ENCODE data around the gene TNKS1BP1. TPM values are rescaled to one million over a fixed set of nuclear protein-coding genes. Genes with fewer than 3 reads are reported as not detected.
A peak's percentile ranks its signal among the peaks of the same experiment; 100 is the strongest.

The TNKS1BP1 gene
- polyA plus RNA-seq, 1 of the 3 experiments (the other 2 are of a cell fraction): 43.3 TPM

GRCh38 chr11:57348636-57349313 is 24.0 kb upstream of the TNKS1BP1 start:
- no peaks in the 10 kb centered on the region for H3K9me3 ChIP-seq
- TF ChIP-seq FOSL2 (IDR thresholded peaks at IDR 0.05; ENCODE audit: borderline replicate concordance, low read depth) (peak; percentile 40; the same call in 1 of the 2 replicates), CHD2 (IDR thresholded peaks at IDR 0.05; ENCODE audit: low read length, partially characterized antibody) (no peak), TCF12 (IDR thresholded peaks at IDR 0.05) (no peak), SIN3A (IDR thresholded peaks at IDR 0.05; ENCODE audit: borderline replicate concordance, low read depth, low read length) (no peak), RXRA (IDR thresholded peaks at IDR 0.05; ENCODE audit: borderline replicate concordance, low read depth) (no peak), TEAD4 (IDR thresholded peaks at IDR 0.05; ENCODE audit: borderline replicate concordance, insufficient read depth) (no peak), EP300 (IDR thresholded peaks at IDR 0.05; ENCODE audit: borderline replicate concordance in 1 of 2, low read depth in 1 of 2, low read length in 1 of 2) (no peak), RFX5 (IDR thresholded peaks at IDR 0.05; ENCODE audit: low read length) (no peak), FOXJ3 (CRISPR knock-in tag; IDR thresholded peaks at IDR 0.05) (no peak)
- TF ChIP-seq, protein P1, sequence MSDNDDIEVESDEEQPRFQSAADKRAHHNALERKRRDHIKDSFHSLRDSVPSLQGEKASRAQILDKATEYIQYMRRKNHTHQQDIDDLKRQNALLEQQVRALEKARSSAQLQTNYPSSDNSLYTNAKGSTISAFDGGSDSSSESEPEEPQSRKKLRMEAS (IDR thresholded peaks at IDR 0.05; ENCODE audit: low read depth): peak; percentile 44; the same call in 1 of the 2 replicates
- ChIA-PET CTCF (interaction anchor here (0.7 to 4.4 kb wide), 15 partner anchors 9 to 507 kb away, joined by 3 to 42 read pairs (median 4); partner anchors contain the start of genes P2RX3 and SLC43A1), POLR2A (no interaction called here)
- H3K79me2 ChIP-seq (ENCODE audit: insufficient read depth): no peaks in the 10 kb centered on the region
- peaks cover 0 to 2% of the 10 kb centered on the region in 2 experiments; a peak in 1 of 4 replicates for H3K4me1 ChIP-seq (ENCODE audit: control insufficient read depth in 1 of 2, insufficient read depth in 2 of 2, low read depth in 1 of 2, low read length in 1 of 2)
- H3K27me3 ChIP-seq (ENCODE audit: insufficient read depth): no peaks in the 10 kb centered on the region
- no peak overlapping the region for H2AFZ ChIP-seq (ENCODE audit: low read depth)
- no peak overlapping the region for H3K9ac ChIP-seq
- H3K27ac ChIP-seq (ENCODE audit: low read depth in 2 of 2, low read length in 1 of 2): no peak overlapping the region
- H3K9me2 ChIP-seq: no peaks in the 10 kb centered on the region
- no peak overlapping the region for H3K4me3 ChIP-seq (ENCODE audit: low read depth in 2 of 2, low read length in 1 of 2)
- WGBS (ENCODE audit: low lambda C conversion rate): 78% methylated on average over 14 of the region's 14 CpGs
- no peak for DNase-seq
- no peak overlapping the region for H3K4me2 ChIP-seq
- no peaks in the 10 kb centered on the region for H3K36me3 ChIP-seq (replicated peaks in 1 of 2; ENCODE audit: control insufficient read depth in 1 of 2, insufficient read depth in 2 of 2, low read length in 1 of 2)
- H4K20me1 ChIP-seq (ENCODE audit: insufficient read depth): no peaks in the 10 kb centered on the region
- no peaks in the 10 kb centered on the region for H3F3A ChIP-seq (replicated peaks; ENCODE audit: insufficient read depth)

GRCh38 chr11:57348052-57348451 is 23.3 kb upstream of the TNKS1BP1 start:
- H3K36me3 ChIP-seq (replicated peaks in 1 of 2; ENCODE audit: control insufficient read depth in 1 of 2, insufficient read depth in 2 of 2, low read length in 1 of 2): no peaks in the 10 kb centered on the region
- H3K4me1 ChIP-seq (ENCODE audit: control insufficient read depth in 1 of 2, insufficient read depth in 2 of 2, low read depth in 1 of 2, low read length in 1 of 2): peaks cover 0 to 2% of the 10 kb centered on the region in 2 experiments; a peak in 1 of 4 replicates
- WGBS (ENCODE audit: low lambda C conversion rate): 78% methylated on average over 4 of the region's 7 CpGs
- H3K9ac ChIP-seq: no peak overlapping the region
- no peak overlapping the region for H2AFZ ChIP-seq (ENCODE audit: low read depth)
- no peaks in the 10 kb centered on the region for H3K27me3 ChIP-seq (ENCODE audit: insufficient read depth)
- TF ChIP-seq MEF2A (IDR thresholded peaks at IDR 0.05; ENCODE audit: borderline replicate concordance, low read depth) (no peak), RCOR1 (IDR thresholded peaks at IDR 0.05; ENCODE audit: low read length) (no peak), YY1 (IDR thresholded peaks at IDR 0.05; ENCODE audit: low read depth) (no peak), GABPA (IDR thresholded peaks at IDR 0.05; ENCODE audit: low read depth) (no peak)
- TF ChIP-seq, protein P2, sequence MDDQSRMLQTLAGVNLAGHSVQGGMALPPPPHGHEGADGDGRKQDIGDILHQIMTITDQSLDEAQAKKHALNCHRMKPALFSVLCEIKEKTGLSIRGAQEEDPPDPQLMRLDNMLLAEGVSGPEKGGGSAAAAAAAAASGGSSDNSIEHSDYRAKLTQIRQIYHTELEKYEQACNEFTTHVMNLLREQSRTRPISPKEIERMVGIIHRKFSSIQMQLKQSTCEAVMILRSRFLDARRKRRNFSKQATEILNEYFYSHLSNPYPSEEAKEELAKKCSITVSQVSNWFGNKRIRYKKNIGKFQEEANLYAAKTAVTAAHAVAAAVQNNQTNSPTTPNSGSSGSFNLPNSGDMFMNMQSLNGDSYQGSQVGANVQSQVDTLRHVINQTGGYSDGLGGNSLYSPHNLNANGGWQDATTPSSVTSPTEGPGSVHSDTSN (IDR thresholded peaks at IDR 0.05): no peak
- no peaks in the 10 kb centered on the region for H4K20me1 ChIP-seq (ENCODE audit: insufficient read depth)
- no peaks in the 10 kb centered on the region for H3K79me2 ChIP-seq (ENCODE audit: insufficient read depth)
- H3K27ac ChIP-seq (ENCODE audit: low read depth in 2 of 2, low read length in 1 of 2): no peak overlapping the region
- H3K9me2 ChIP-seq: no peaks in the 10 kb centered on the region
- DNase-seq: no peak
- CTCF ChIA-PET: interaction anchor here (0.7 to 4.4 kb wide), 12 partner anchors 8 to 507 kb away, joined by 3 to 42 read pairs (median 4); partner anchors contain the start of genes P2RX3 and SLC43A1
- H3K9me3 ChIP-seq: no peaks in the 10 kb centered on the region
- no peak overlapping the region for H3K4me2 ChIP-seq
- H3K4me3 ChIP-seq (ENCODE audit: low read depth in 2 of 2, low read length in 1 of 2): no peak overlapping the region
- no peaks in the 10 kb centered on the region for H3F3A ChIP-seq (replicated peaks; ENCODE audit: insufficient read depth)
- POLR2A ChIA-PET: no interaction called here
